ACC112 (cell line): ENCODE data around the gene CD247.
"Not testable (repeated sequence)": the region's sequence is repeated elsewhere in the genome, so short reads cannot be mapped to it uniquely, and the experiment has no call there.

Source experiments
- H2AFZ ChIP-seq: fragments of 200-600 bp; sonication (generic); one replicate; pipeline ENCODE4 v1.6.0; 2017; ENCODE audit warnings: antibody characterized with exemption, low read length; ENCODE audit not compliant: unreplicated experiment
- H3K27ac ChIP-seq: fragments of 200-600 bp; sonication (generic); 2 replicates; pipeline ENCODE4 v1.5.1; 2014; ENCODE audit warnings: low read depth, mild to moderate bottlenecking, antibody characterized with exemption, low read length, moderate library complexity
- H3K27me3 ChIP-seq: fragments of 200-600 bp; sonication (generic); 2 replicates; pipeline ENCODE4 v1.6.1; 2014; ENCODE audit warnings: mild to moderate bottlenecking, antibody characterized with exemption, low read length, moderate library complexity, mixed read lengths; ENCODE audit not compliant: insufficient read depth
- H3K36me3 ChIP-seq: fragments of 200-600 bp; sonication (generic); 2 replicates; pipeline ENCODE4 v1.6.1; 2016; ENCODE audit warnings: mild to moderate bottlenecking, antibody characterized with exemption, low read length, moderate library complexity, mixed read lengths; ENCODE audit not compliant: insufficient read depth
- H3K4me1 ChIP-seq: fragments of 200-600 bp; sonication (generic); one replicate; pipeline ENCODE4 v1.6.1; 2016; ENCODE audit warnings: low read length, mixed read lengths; ENCODE audit not compliant: insufficient read depth, unreplicated experiment, control insufficient read depth
- H3K4me3 ChIP-seq: fragments of 200-600 bp; sonication (generic); 2 replicates; pipeline ENCODE4 v1.5.1; 2014; ENCODE audit warnings: mild to moderate bottlenecking, low read depth, low read length
- H3K79me2 ChIP-seq: fragments of 200-600 bp; sonication (generic); one replicate; pipeline ENCODE4 v1.6.0; 2016; ENCODE audit warnings: low read length; ENCODE audit not compliant: control insufficient read depth, unreplicated experiment, insufficient read depth

The CD247 gene

DNA sequence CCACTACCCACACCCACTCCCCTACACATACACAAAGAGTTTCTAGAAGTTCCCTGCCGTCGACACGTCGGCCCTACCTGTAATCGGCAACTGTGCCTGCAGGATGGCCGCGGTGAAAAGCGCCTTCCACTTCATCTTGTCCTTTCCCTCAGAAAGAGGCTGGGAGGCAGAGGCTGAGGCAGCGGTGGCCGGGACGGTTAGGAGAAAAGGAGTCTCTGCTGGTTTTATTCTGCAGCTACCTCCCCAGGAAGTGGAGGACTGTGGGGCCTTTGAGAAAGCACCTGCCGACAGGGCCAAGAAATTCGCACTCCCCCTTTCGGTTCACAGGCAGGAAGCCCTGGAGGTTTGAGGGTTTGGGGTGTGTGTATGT, at the start of gene CD247:
CD247 (minus strand) TSS at position 199 of the 370 bp plus-strand sequence; CDS start at position 135, 64 bp downstream.
- Histone ChIP-seq H3K27ac (no peak within 1 kb of the TSS), H3K4me1 (no peaks in the 10 kb centered on the region), H3K36me3 (no peaks in the 10 kb centered on the region), H3K27me3 (peaks cover 53% of the 10 kb centered on the region), H3K4me3 (no peak within 1 kb of the TSS), H2AFZ (no peak within 1 kb of the TSS), H3K79me2 (no peaks in the 10 kb centered on the region)

- Histone ChIP-seq H2AFZ (no peak overlapping the region), H3K4me3 (no peak overlapping the region), H3K4me1 (no peaks in the 10 kb centered on the region), H3K36me3 (no peaks in the 10 kb centered on the region), H3K27ac (no peak overlapping the region), H3K79me2 (no peaks in the 10 kb centered on the region), H3K27me3 (peaks cover 16% of the 10 kb centered on the region)
These were observed 49.3 kb upstream of the CD247 start for GRCh38 chr1:167567663-167568062.

DNA sequence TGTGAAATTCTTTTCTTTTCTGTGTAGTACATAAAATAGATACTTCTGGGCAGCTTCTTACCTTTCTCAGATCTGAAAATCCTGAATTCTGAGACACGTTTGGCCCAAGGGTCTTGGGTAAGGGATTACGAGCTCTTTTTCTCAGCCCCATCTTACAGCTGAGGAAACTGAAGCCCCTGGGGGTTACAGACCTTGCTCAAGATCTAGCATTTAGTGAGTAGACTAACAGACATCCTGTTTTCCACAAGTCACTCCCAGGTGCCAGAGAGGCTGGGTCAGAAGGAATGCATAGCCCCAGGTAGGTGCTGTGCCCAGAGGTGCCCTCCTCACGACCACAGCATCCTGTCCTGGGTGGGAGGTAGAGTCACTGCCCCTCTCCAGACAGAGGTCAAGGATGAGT, 48.4 kb upstream of the CD247 start:
- no peaks in the 10 kb centered on the region for H3K79me2 ChIP-seq
- peaks cover 7% of the 10 kb centered on the region; the same call in 1 of the 2 replicates for H3K27me3 ChIP-seq
- H3K36me3 ChIP-seq = no peaks in the 10 kb centered on the region
- no peak overlapping the region for H3K4me3 ChIP-seq
- H3K4me1 ChIP-seq = no peaks in the 10 kb centered on the region
- H2AFZ ChIP-seq = no peak overlapping the region
- H3K27ac ChIP-seq = no peak overlapping the region

DNA sequence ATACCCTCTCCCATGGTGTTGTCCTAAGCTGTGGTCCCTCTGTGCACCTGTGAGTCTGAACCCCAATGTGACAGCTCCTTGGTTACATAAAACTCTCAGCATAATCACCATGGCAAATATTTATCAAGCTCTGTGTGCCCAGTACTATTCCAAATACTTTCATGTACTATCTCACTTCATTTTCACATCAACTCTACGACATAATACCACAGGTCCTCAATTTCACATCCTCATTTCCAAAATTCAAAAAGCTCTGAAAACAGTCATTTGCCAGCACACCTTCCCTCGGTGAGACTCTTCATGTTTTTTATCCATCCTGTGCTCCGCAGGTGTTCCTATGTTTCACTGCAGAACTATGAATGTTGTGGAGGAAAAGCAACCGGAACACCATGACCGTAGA, 47.6 kb upstream of the CD247 start:
- Histone ChIP-seq H3K36me3 (no peaks in the 10 kb centered on the region), H3K4me3 (no peak overlapping the region), H3K79me2 (no peaks in the 10 kb centered on the region), H3K27ac (no peak overlapping the region), H2AFZ (no peak overlapping the region), H3K4me1 (no peaks in the 10 kb centered on the region), H3K27me3 (no peaks in the 10 kb centered on the region)

GRCh38 chr1:167564612-167565270, 46.4 kb upstream of the CD247 start:
- no peak overlapping the region for H3K27ac ChIP-seq
- no peak overlapping the region for H3K4me3 ChIP-seq
- no peaks in the 10 kb centered on the region for H3K36me3 ChIP-seq
- no peaks in the 10 kb centered on the region for H3K79me2 ChIP-seq
- no peaks in the 10 kb centered on the region for H3K27me3 ChIP-seq
- no peaks in the 10 kb centered on the region for H3K4me1 ChIP-seq
- no peak overlapping the region for H2AFZ ChIP-seq

DNA sequence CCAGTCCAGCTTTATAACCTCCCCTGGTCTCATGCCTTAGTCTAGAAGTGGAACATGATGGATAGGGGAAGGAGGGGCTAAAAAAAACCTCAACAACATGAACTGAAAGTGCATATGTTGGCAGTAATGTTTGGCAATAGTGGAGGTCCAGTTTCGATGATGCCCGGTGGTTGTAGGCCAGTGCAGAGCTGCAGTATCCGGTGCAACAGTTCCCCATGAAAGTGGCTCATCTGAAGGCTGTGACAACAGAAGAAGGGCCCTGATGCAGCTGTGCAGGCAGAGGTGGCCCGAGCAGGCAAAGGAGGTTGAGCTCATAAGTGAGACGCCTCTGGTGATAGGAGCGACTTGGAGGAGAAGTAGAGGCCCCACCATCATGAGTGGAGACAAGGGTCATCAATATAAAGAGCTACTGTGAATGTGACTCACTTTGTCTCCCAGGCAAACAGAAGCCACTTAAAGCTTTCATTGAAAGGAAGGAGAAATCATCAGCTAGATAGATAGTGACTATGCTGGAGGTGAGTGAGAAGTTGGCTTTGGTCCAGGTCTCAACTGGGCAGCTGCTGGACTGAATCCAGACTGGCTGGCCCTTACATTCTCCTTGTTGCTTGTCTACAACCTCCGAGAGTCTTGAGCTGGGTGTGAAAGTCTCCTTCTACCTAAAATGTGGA, 45.4 kb upstream of the CD247 start:
- Histone ChIP-seq H3K4me3 (no peak overlapping the region), H3K4me1 (no peaks in the 10 kb centered on the region), H2AFZ (no peak overlapping the region), H3K27ac (no peak overlapping the region), H3K27me3 (no peaks in the 10 kb centered on the region), H3K79me2 (no peaks in the 10 kb centered on the region), H3K36me3 (no peaks in the 10 kb centered on the region)

DNA sequence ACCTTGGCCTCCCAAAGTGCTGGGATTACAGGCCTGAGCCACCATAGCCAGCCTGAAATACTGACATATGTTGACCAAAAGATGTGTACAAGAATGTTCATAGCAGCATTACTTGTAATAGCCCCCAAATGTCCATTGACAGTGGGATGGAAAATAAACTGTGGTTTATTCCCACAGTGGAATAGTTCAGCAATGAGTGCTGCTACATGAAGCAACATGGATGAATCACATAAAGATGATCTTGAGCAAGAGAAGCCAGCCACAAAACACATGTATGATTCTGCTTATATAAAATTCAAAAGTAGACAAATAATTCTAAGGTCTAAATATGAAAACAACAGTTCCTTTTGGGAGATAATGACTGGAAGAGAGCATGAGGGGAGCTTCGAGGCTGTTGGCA, 44.4 kb upstream of the CD247 start:
- Histone ChIP-seq H2AFZ (no peak overlapping the region), H3K79me2 (no peaks in the 10 kb centered on the region), H3K4me3 (no peak overlapping the region), H3K27me3 (no peaks in the 10 kb centered on the region), H3K27ac (no peak overlapping the region), H3K4me1 (no peaks in the 10 kb centered on the region), H3K36me3 (no peaks in the 10 kb centered on the region)

DNA sequence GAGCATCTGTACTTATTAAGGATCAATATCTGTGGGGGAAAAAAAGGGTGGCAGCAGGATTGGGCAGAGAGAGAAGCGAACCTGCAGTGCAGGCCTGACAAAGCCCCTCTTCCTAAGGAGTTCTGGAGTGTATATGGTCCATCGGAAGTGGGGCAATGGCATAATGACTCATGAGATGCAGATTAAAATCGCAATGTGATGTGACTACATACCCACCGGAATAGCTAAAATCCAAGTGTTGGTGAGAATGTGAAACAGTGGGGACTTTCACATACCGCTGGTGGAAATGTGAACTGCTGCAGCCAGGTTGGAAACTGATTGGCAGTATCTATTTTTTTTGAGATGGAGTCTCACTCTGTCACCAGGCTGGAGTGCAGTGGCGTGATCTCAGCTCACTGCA, 43.4 kb upstream of the CD247 start:
- Histone ChIP-seq H3K4me1 (no peaks in the 10 kb centered on the region), H3K36me3 (no peaks in the 10 kb centered on the region), H3K27ac (no peak overlapping the region), H3K4me3 (no peak overlapping the region), H3K79me2 (no peaks in the 10 kb centered on the region), H2AFZ (no peak overlapping the region), H3K27me3 (no peaks in the 10 kb centered on the region)

- H3K79me2 ChIP-seq = no peaks in the 10 kb centered on the region
- no peaks in the 10 kb centered on the region for H3K27me3 ChIP-seq
- no peaks in the 10 kb centered on the region for H3K4me1 ChIP-seq
- no peak overlapping the region for H2AFZ ChIP-seq
- H3K4me3 ChIP-seq = no peak overlapping the region
- H3K27ac ChIP-seq = no peak overlapping the region
- H3K36me3 ChIP-seq = no peaks in the 10 kb centered on the region
These were observed 37.8 kb upstream of the CD247 start for GRCh38 chr1:167555971-167556714.

- not testable (repeated sequence) for H3K4me1 ChIP-seq, H2AFZ ChIP-seq, H3K36me3 ChIP-seq, H3K27me3 ChIP-seq, H3K4me3 ChIP-seq, H3K79me2 ChIP-seq, H3K27ac ChIP-seq
These were observed 36.7 kb upstream of the CD247 start for GRCh38 chr1:167555072-167555471.
